Testis (tissue), 3 donors: ENCODE measurements around the gene TVP23A. TPM values are rescaled to one million over a fixed set of nuclear protein-coding genes. Genes with fewer than 3 reads are reported as not detected.

Experiments
- DNase-seq: peaks from one replicate; pipeline ENCODE4 v3.0.0-alpha.2; 2019
- H3K27ac ChIP-seq, 2 donors: fragments of 200-600 bp; sonication (generic); one replicate each; pipeline ENCODE4 v1.5.1; 2019
- H3K27me3 ChIP-seq: fragments of 200-600 bp; sonication (generic); one replicate; pipeline ENCODE4 v1.5.1; 2019
- H3K36me3 ChIP-seq: fragments of 200-600 bp; sonication (generic); one replicate; pipeline ENCODE4 v1.5.1; 2017; ENCODE audit warnings: low read depth; ENCODE audit errors: missing control alignments
- H3K4me1 ChIP-seq: fragments of 200-600 bp; sonication (generic); one replicate; pipeline ENCODE4 v1.5.1; 2019
- H3K4me3 ChIP-seq, 2 donors: fragments of 200-600 bp; sonication (generic); one replicate each; pipeline ENCODE4 v1.5.1; 2017 to 2019
- H3K9me3 ChIP-seq: fragments of 200-600 bp; sonication (generic); one replicate; pipeline ENCODE4 v1.5.1; 2017
- CTCF ChIP-seq, 3 experiments: fragments of 450-650 bp in 2 of 3; fragments of 200-600 bp in 1 of 3; sonication (generic) in 1 of 3; IDR thresholded peaks; one replicate each; pipeline ENCODE4 v1.5.1; 2016 to 2019; ENCODE audit warnings: antibody characterized with exemption in 3 of 3, mild to moderate bottlenecking in 2 of 3, moderate library complexity in 1 of 3
- POLR2A ChIP-seq: fragments of 450-650 bp; IDR thresholded peaks from one replicate; pipeline ENCODE4 v1.6.1; 2017; ENCODE audit warnings: antibody characterized with exemption, mild to moderate bottlenecking, moderate library complexity
- WGBS, 2 donors: methylation state at CpG; one replicate each; pipeline ENCODE4 v1.1.5; 2018; 5-methylcytosine and 5-hydroxymethylcytosine counted together
- intact Hi-C: fragments of 100-400 bp; cut with DNase I; formaldehyde crosslinking; loops from one replicate; pipeline ENCODE4 v1.15.1; 2023; ENCODE audit warnings: low total_unique reads
- polyA plus RNA-seq: library from polyadenylated mRNA; stranded (reverse); fragments of 350-450 nt; fragmentation: Illumina TruSeq; extraction: RNeasy Lipid Tissue Mini Kit (QIAGEN cat#74804); gene quantifications from one replicate; pipeline ENCODE4 v1.2.3, GENCODE V29; 2014; ENCODE audit warnings: low read depth, low replicate concordance; ENCODE audit not compliant: insufficient read depth
- total RNA-seq, 2 donors: library from RNA; depleted of rRNA; stranded (reverse); fragments of >200 nt; gene quantifications; one replicate each; pipeline ENCODE4 v1.2.3, GENCODE V29; 2016

The TVP23A gene
- total and polyA plus RNA-seq, 3 donors from 2014 or later: 1.7 to 4.2 (median 3.5) TPM

GRCh38 chr16:10838621-10839278, 20.2 kb upstream of the TVP23A start:
- H3K36me3 ChIP-seq: no peaks in the 10 kb centered on the region
- TF ChIP-seq CTCF (IDR thresholded peaks at IDR 0.05) (no peak), POLR2A (no peak)
- no peak overlapping the region for H3K4me3 ChIP-seq
- intact Hi-C loops: no loop called here
- no peaks in the 10 kb centered on the region for H3K9me3 ChIP-seq
- 88 to 96% methylated on average over 10 of the region's 10 CpGs for WGBS, 2 donors
- H3K27me3 ChIP-seq: no peaks in the 10 kb centered on the region
- no peak for DNase-seq
- H3K27ac ChIP-seq: no peak overlapping the region
- H3K4me1 ChIP-seq: no peaks in the 10 kb centered on the region

- Histone ChIP-seq H3K27me3 (no peaks in the 10 kb centered on the region), H3K4me1 (no peaks in the 10 kb centered on the region), H3K27ac (no peak overlapping the region), H3K4me3 (no peak overlapping the region), H3K36me3 (no peaks in the 10 kb centered on the region), H3K9me3 (no peaks in the 10 kb centered on the region)
- 91 to 94% methylated on average over 1 of the region's 1 CpG for WGBS, 2 donors
- intact Hi-C loops: no loop called here
- DNase-seq: no peak
- TF ChIP-seq POLR2A: no peak
- no peak for TF ChIP-seq CTCF (IDR thresholded peaks at IDR 0.05)
Measured at GRCh38 chr16:10836174-10836853, 17.7 kb upstream of the TVP23A start.

GRCh38 chr16:10835281-10835931, 16.8 kb upstream of the TVP23A start:
- H3K27ac ChIP-seq: no peak overlapping the region
- no peaks in the 10 kb centered on the region for H3K4me1 ChIP-seq
- intact Hi-C loops: no loop called here
- no peaks in the 10 kb centered on the region for H3K9me3 ChIP-seq
- no peaks in the 10 kb centered on the region for H3K36me3 ChIP-seq
- TF ChIP-seq POLR2A (no peak), CTCF (IDR thresholded peaks at IDR 0.05) (no peak)
- WGBS, 2 donors: 90% methylated on average over 7 of the region's 7 CpGs
- DNase-seq: no peak
- H3K27me3 ChIP-seq: no peaks in the 10 kb centered on the region
- H3K4me3 ChIP-seq: no peak overlapping the region

GRCh38 chr16:10834766-10835165, 16.2 kb upstream of the TVP23A start:
- intact Hi-C loops: no loop called here
- 92 to 96% methylated on average over 1 of the region's 1 CpG for WGBS, 2 donors

More at GRCh38 chr16:10834766-10835165, 16.2 kb upstream of the TVP23A start:
- TF ChIP-seq CTCF (IDR thresholded peaks at IDR 0.05): no peak
- no peak for TF ChIP-seq POLR2A
- H3K36me3 ChIP-seq: no peaks in the 10 kb centered on the region
- H3K27me3 ChIP-seq: no peaks in the 10 kb centered on the region
- no peak for DNase-seq
- no peak overlapping the region for H3K4me3 ChIP-seq
- no peaks in the 10 kb centered on the region for H3K9me3 ChIP-seq
- H3K27ac ChIP-seq: no peak overlapping the region
- H3K4me1 ChIP-seq: peaks cover 3% of the 10 kb centered on the region
